Caco-2 (cell line): Measurements from ENCODE around the gene NEK7. TPM values are rescaled to one million over a fixed set of nuclear protein-coding genes. Genes with fewer than 3 reads are reported as not detected.

Experiments used
- BruUV-seq: library from RNA; stranded (reverse); fragments of 400-500 nt; replicated peaks from 2 replicates; lab custom pipeline; 2021; lab: Mats Ljungman, UMichigan
- CTCF ChIA-PET: fragments of 300-600 bp; sonication (Branson Sonifier 250); formaldehyde crosslinking; loops from one replicate; lab custom pipeline; 2022; ENCODE audit warnings: antibody characterized with exemption; lab: Charles Lee
- POLR2A ChIA-PET: fragments of 300-600 bp; sonication (Branson Sonifier 250); formaldehyde crosslinking; loops from one replicate; lab custom pipeline; 2022; ENCODE audit warnings: antibody characterized with exemption; lab: Charles Lee
- DNase-seq, 2 experiments: peaks; one replicate each; pipeline versions ENCODE4 v3.0.0 to v3.0.0-alpha.2; 2020 to 2022
- H3K27me3 ChIP-seq: replicated peaks from 2 replicates; pipeline ENCODE4 v1.6.0; 2011; ENCODE audit warnings: low read length; ENCODE audit not compliant: control insufficient read depth, insufficient read depth
- H3K36me3 ChIP-seq: 2 replicates; pipeline ENCODE4 v1.5.1; 2011; ENCODE audit warnings: low read length; ENCODE audit not compliant: control insufficient read depth, insufficient read depth
- H3K4me1 ChIP-seq: fragments of 250-450 bp; sonication (Bioruptor Pico); 2 replicates; pipeline ENCODE4 v1.5.1; 2020; ENCODE audit warnings: mild to moderate bottlenecking
- H3K4me3 ChIP-seq: 2 replicates; pipeline ENCODE4 v1.5.1; 2011; ENCODE audit warnings: low read depth, mild to moderate bottlenecking, control low read depth, low read length
- H3K9me3 ChIP-seq: fragments of 250-450 bp; sonication (Bioruptor Pico); 2 replicates; pipeline ENCODE4 v1.5.1; 2020; ENCODE audit warnings: mild to moderate bottlenecking, moderate library complexity
- H3K27ac Mint-ChIP-seq: one replicate; pipeline ENCODE4 v1.8.0; 2022; ENCODE audit warnings: mixed read lengths; ENCODE audit not compliant: unreplicated experiment
- H3K27me3 Mint-ChIP-seq: one replicate; pipeline ENCODE4 v1.8.0; 2022; ENCODE audit warnings: mixed read lengths; ENCODE audit not compliant: insufficient read depth, unreplicated experiment
- H3K36me3 Mint-ChIP-seq: one replicate; pipeline ENCODE4 v1.8.0; 2022; ENCODE audit warnings: mild to moderate bottlenecking, mixed read lengths; ENCODE audit not compliant: insufficient read depth, unreplicated experiment
- H3K4me1 Mint-ChIP-seq: one replicate; pipeline ENCODE4 v1.8.0; 2022; ENCODE audit warnings: low read depth, mixed read lengths; ENCODE audit not compliant: unreplicated experiment
- H3K4me3 Mint-ChIP-seq: one replicate; pipeline ENCODE4 v1.8.0; 2022; ENCODE audit warnings: mild to moderate bottlenecking, moderate library complexity, mixed read lengths; ENCODE audit not compliant: unreplicated experiment
- H3K9me3 Mint-ChIP-seq: one replicate; pipeline ENCODE4 v1.8.0; 2022; ENCODE audit warnings: mixed read lengths; ENCODE audit not compliant: unreplicated experiment
- CTCF ChIP-seq, 2 experiments: fragments of 200-600 bp in 1 of 2; IDR thresholded peaks; 1 replicate in 1 of 2; 2 replicates in 1 of 2; pipeline versions ENCODE4 v1.5.1 to v1.8.0; 2011 to 2022; ENCODE audit warnings: antibody characterized with exemption in 1 of 2, control low read depth in 1 of 2, inconsistent platforms in 1 of 2, low read depth in 1 of 2, low read length in 1 of 2, mild to moderate bottlenecking in 1 of 2, moderate library complexity in 1 of 2; ENCODE audit not compliant: insufficient read depth in 1 of 2, severe bottlenecking in 1 of 2, unreplicated experiment in 1 of 2
- intact Hi-C: fragments of 100-400 bp; cut with micrococcal nuclease; formaldehyde crosslinking; loops from one replicate; pipeline ENCODE4 v1.10.0; 2022; ENCODE audit not compliant: unreplicated experiment
- total RNA-seq: library from RNA; stranded (reverse); gene quantifications from 2 replicates; pipeline ENCODE4 v1.2.3, GENCODE V29; 2022

The NEK7 gene
- total RNA-seq, 1 experiment from 2014 or later: 56.1 TPM

GRCh38 chr1:198153804-198154203 lies 3.0 kb upstream of the NEK7 start:
- intact Hi-C loops: loop anchor here (10.0 kb wide), 1 partner anchor 629 kb away; no protein-coding TSS in a partner anchor
- H3K4me3 Mint-ChIP-seq: no peak overlapping the region
- DNase-seq: no peak
- no TSS peak for BruUV-seq
- Histone ChIP-seq H3K4me1 (no peaks in the 10 kb centered on the region; the same call in 1 of the 2 replicates), H3K36me3 (no peaks in the 10 kb centered on the region), H3K4me3 (no peak overlapping the region), H3K9me3 (no peaks in the 10 kb centered on the region), H3K27me3 (no peaks in the 10 kb centered on the region)
- ChIA-PET CTCF (no interaction called here), POLR2A (no interaction called here)
- no peak overlapping the region for H3K27ac Mint-ChIP-seq
- H3K36me3 Mint-ChIP-seq: peaks cover 14% of the 10 kb centered on the region
- no peaks in the 10 kb centered on the region for H3K27me3 Mint-ChIP-seq
- TF ChIP-seq CTCF (IDR thresholded peaks at IDR 0.05; ENCODE audit: insufficient read depth in 1 of 2, low read depth in 1 of 2, low read length in 1 of 2, severe bottlenecking in 1 of 2, unreplicated experiment in 1 of 2): no peak
- H3K4me1 Mint-ChIP-seq: peaks cover 19% of the 10 kb centered on the region
- no peaks in the 10 kb centered on the region for H3K9me3 Mint-ChIP-seq

DNA sequence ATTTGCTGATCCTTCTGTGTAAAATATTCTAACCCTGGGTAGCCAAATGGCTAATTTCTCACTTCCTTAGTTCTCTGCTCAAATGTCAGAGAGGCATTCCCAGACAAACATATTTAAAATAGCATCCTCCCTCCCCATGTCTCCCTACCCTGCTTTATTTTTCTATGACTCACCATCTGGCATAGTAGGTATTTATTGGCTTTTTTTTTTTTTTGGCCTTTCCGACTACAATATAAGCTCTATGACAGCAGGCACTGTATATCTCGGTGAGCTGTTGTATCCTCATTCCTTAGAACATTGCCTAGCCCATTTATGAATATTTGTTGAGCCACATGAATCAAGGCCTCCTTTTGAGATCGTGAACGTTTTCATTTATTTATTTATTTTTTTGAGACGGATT lies 1.5 kb upstream of the NEK7 start:
- Mint-ChIP-seq H3K4me3 (no peak overlapping the region), H3K4me1 (peaks cover 19% of the 10 kb centered on the region), H3K9me3 (no peaks in the 10 kb centered on the region), H3K36me3 (peaks cover 19% of the 10 kb centered on the region), H3K27me3 (no peaks in the 10 kb centered on the region), H3K27ac (no peak overlapping the region)
- no peak for DNase-seq
- Histone ChIP-seq H3K4me3 (no peak overlapping the region), H3K36me3 (no peaks in the 10 kb centered on the region), H3K9me3 (no peaks in the 10 kb centered on the region), H3K4me1 (no peaks in the 10 kb centered on the region; the same call in 1 of the 2 replicates), H3K27me3 (no peaks in the 10 kb centered on the region)
- TF ChIP-seq CTCF (IDR thresholded peaks at IDR 0.05; ENCODE audit: insufficient read depth in 1 of 2, low read depth in 1 of 2, low read length in 1 of 2, severe bottlenecking in 1 of 2, unreplicated experiment in 1 of 2): no peak
- ChIA-PET CTCF (interaction anchor here (0.6 to 0.7 kb wide), 3 partner anchors 110 to 383 kb away, joined by 3 to 4 read pairs (median 3); no protein-coding TSS in a partner anchor), POLR2A (no interaction called here)
- BruUV-seq: no TSS peak
- intact Hi-C loops: loop anchor here (5.0 to 10.0 kb wide), 3 partner anchors 158 to 630 kb away; partner anchors contain the start of gene LHX9

GRCh38 chr1:198156111-198156744 lies 570 bp upstream of the NEK7 start:
- H3K4me3 Mint-ChIP-seq: peak overlapping the region; percentile 91
- TF ChIP-seq CTCF (IDR thresholded peaks at IDR 0.05; ENCODE audit: insufficient read depth in 1 of 2, low read depth in 1 of 2, low read length in 1 of 2, severe bottlenecking in 1 of 2, unreplicated experiment in 1 of 2): peak; percentile 79 to 90
- peak overlapping the region; percentile 88 for H3K27ac Mint-ChIP-seq
- intact Hi-C loops: loop anchor here (1.0 to 10.0 kb wide), 7 partner anchors 49 to 631 kb away; partner anchors contain the start of gene LHX9
- H3K4me1 Mint-ChIP-seq: peaks cover 19% of the 10 kb centered on the region
- CTCF ChIA-PET: interaction anchor here (0.8 kb wide), 1 partner anchor 10 kb away, joined by 4 read pairs; no protein-coding TSS in a partner anchor
- H3K27me3 Mint-ChIP-seq: no peaks in the 10 kb centered on the region
- H3K4me1 ChIP-seq: peaks cover 9% of the 10 kb centered on the region
- H3K36me3 Mint-ChIP-seq: peaks cover 19% of the 10 kb centered on the region
- H3K4me3 ChIP-seq: peak overlapping the region; percentile 88
- no peaks in the 10 kb centered on the region for H3K9me3 Mint-ChIP-seq
- no peaks in the 10 kb centered on the region for H3K9me3 ChIP-seq
- H3K36me3 ChIP-seq: no peaks in the 10 kb centered on the region
- BruUV-seq: TSS peak; percentile 51
- POLR2A ChIA-PET: no interaction called here
- H3K27me3 ChIP-seq: no peaks in the 10 kb centered on the region
- peak; percentile 62 to 74 for DNase-seq
